ENCODE measurements around the gene SF3A2. TPM values are rescaled to one million over a fixed set of nuclear protein-coding genes. Genes with fewer than 3 reads are reported as not detected.

The SF3A2 gene
- total and polyA plus RNA-seq, 2 donors (not counting 1 experiment from before 2014, with no cell fraction given), result 98.2 to 140 TPM

GRCh38 chr19:2250766-2251105 lies 14.1 kb downstream of the SF3A2 start:
- TF ChIP-seq EZH2 (IDR thresholded peaks at IDR 0.05; ENCODE audit: borderline replicate concordance, insufficient read depth, low read depth, low read length, poor library complexity, severe bottlenecking), result no peak
- TF ChIP-seq, protein P1, sequence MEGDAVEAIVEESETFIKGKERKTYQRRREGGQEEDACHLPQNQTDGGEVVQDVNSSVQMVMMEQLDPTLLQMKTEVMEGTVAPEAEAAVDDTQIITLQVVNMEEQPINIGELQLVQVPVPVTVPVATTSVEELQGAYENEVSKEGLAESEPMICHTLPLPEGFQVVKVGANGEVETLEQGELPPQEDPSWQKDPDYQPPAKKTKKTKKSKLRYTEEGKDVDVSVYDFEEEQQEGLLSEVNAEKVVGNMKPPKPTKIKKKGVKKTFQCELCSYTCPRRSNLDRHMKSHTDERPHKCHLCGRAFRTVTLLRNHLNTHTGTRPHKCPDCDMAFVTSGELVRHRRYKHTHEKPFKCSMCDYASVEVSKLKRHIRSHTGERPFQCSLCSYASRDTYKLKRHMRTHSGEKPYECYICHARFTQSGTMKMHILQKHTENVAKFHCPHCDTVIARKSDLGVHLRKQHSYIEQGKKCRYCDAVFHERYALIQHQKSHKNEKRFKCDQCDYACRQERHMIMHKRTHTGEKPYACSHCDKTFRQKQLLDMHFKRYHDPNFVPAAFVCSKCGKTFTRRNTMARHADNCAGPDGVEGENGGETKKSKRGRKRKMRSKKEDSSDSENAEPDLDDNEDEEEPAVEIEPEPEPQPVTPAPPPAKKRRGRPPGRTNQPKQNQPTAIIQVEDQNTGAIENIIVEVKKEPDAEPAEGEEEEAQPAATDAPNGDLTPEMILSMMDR (IDR thresholded peaks at IDR 0.05), result no peak
- intact Hi-C loops (cut with micrococcal nuclease), result loop anchor here (5.0 kb wide), 1 partner anchor 37 kb away; no protein-coding TSS in a partner anchor
- CTCF ChIA-PET, result interaction anchor here (1.1 to 6.3 kb wide), 4 partner anchors 12 to 95 kb away, joined by 3 to 63 read pairs (median 18); no protein-coding TSS in a partner anchor
- Mint-ChIP-seq H3K27ac (no peak overlapping the region), H3K4me1 (peaks cover 26% of the 10 kb centered on the region), H3K27me3 (no peaks in the 10 kb centered on the region), H3K9me3 (ENCODE audit: insufficient read depth) (no peaks in the 10 kb centered on the region), H3K4me3 (peak overlapping the region; percentile 41)
- DNase-seq (no peak), ATAC-seq (ENCODE audit: low read depth) (no peak)
- POLR2A ChIA-PET, result interaction anchor here (0.6 kb wide), 1 partner anchor 14 kb away, joined by 4 read pairs; no protein-coding TSS in a partner anchor
- H3K27ac ChIP-seq (ENCODE audit: low read length in 2 of 2), result no peak overlapping the region
- H3K9me3 ChIP-seq (ENCODE audit: control extremely low read depth in 1 of 3, control insufficient read depth in 2 of 3, insufficient read depth in 1 of 3, low read length in 2 of 3), result peaks cover 0 to 15% (median 0%) of the 10 kb centered on the region in 3 donors
- peaks cover 14% of the 10 kb centered on the region for H3K79me2 ChIP-seq (ENCODE audit: control insufficient read depth, insufficient read depth, low read length)
- H4K20me1 ChIP-seq (ENCODE audit: control insufficient read depth, insufficient read depth, low read length, poor library complexity, severe bottlenecking), result peaks cover 57% of the 10 kb centered on the region
- no peak overlapping the region for H3K4me3 ChIP-seq (ENCODE audit: control extremely low read depth in 1 of 5, extremely low read depth in 1 of 5, insufficient read depth in 1 of 5, low read depth in 2 of 5, low read length in 4 of 5)
- peaks cover 33 to 43% of the 10 kb centered on the region in 2 donors for H3K4me1 ChIP-seq (ENCODE audit: control insufficient read depth in 2 of 2, insufficient read depth in 2 of 2, low read length in 2 of 2)
- 18% methylated on average over 40 of the region's 40 CpGs for WGBS (ENCODE audit: insufficient coverage)
- no peak overlapping the region for H2AFZ ChIP-seq (ENCODE audit: insufficient read depth, low read depth, low read length, poor library complexity, severe bottlenecking)
- peaks cover 0 to 38% (median 14%) of the 10 kb centered on the region in 4 experiments for H3K27me3 ChIP-seq (replicated peaks in 1 of 4; ENCODE audit: control extremely low read depth in 1 of 4, control insufficient read depth in 3 of 4, insufficient read depth in 4 of 4, low read length in 3 of 4)
- H3K4me2 ChIP-seq (replicated peaks; ENCODE audit: low read depth, low read length, poor library complexity, severe bottlenecking), result peak overlapping the region; percentile 100
- H3K36me3 ChIP-seq (replicated peaks in 1 of 2; ENCODE audit: control extremely low read depth in 1 of 2, control insufficient read depth in 1 of 2, extremely low read depth in 1 of 2, insufficient read depth in 2 of 2, low read length in 1 of 2), result peaks cover 0 to 28% of the 10 kb centered on the region in 2 experiments
- no peak overlapping the region for H3K9ac ChIP-seq (ENCODE audit: low read length)
